HCT116 (cell line): ENCODE results near the gene MEF2D. TPM values are rescaled to one million over a fixed set of nuclear protein-coding genes. Genes with fewer than 3 reads are reported as not detected.

Experiments used
- ATAC-seq: fragments of 200-7000 bp; cut with Tn5 transposase; 2 replicates; pipeline ENCODE4 v1.9.1; 2020; ENCODE audit warnings: mild to moderate bottlenecking, moderate library complexity
- BruUV-seq: library from RNA; stranded (reverse); fragments of 400-500 nt; replicated peaks from 2 replicates; lab custom pipeline; 2021; lab: Mats Ljungman, UMichigan
- CTCF ChIA-PET: fragments of 300-600 bp; sonication (Branson Sonifier 250); formaldehyde crosslinking; loops from one replicate; lab custom pipeline; 2021; ENCODE audit warnings: antibody characterized with exemption; lab: Charles Lee
- POLR2A ChIA-PET: fragments of 300-600, 350-600 bp; sonication (Branson Sonifier 250); formaldehyde crosslinking; loops from one replicate; lab custom pipeline; 2021; ENCODE audit warnings: antibody characterized with exemption; lab: Charles Lee
- RAD21 ChIA-PET, 2 experiments: fragments of 300-600 bp; sonication (Branson Sonifier 250); formaldehyde crosslinking; loops; one replicate each; lab custom pipeline; 2023; ENCODE audit warnings: low total read pairs in 2 of 2; ENCODE audit not compliant: uncharacterized antibody in 2 of 2, unreplicated experiment in 2 of 2, low non-redundant PET in 1 of 2; lab: Charles Lee
- DNase-seq: peaks from one replicate; pipeline ENCODE4 v3.0.0-alpha.2; 2010; ENCODE audit warnings: low read depth, low spot score
- H2AFZ ChIP-seq: fragments of 200-600 bp; shearing (Covaris generic), sonication (generic); 2 replicates; pipeline ENCODE4 v1.6.1; 2017; ENCODE audit warnings: low read depth, mixed run types, mixed read lengths, antibody characterized with exemption, low read length; ENCODE audit not compliant: poor library complexity, severe bottlenecking
- H3K27ac ChIP-seq: 2 replicates; pipeline ENCODE4 v1.5.1; 2012; ENCODE audit warnings: low read depth, low read length
- H3K27me3 ChIP-seq: fragments of 200-600 bp; sonication (generic); 2 replicates; pipeline ENCODE4 v1.6.1; 2016; ENCODE audit warnings: mixed run types, low read length, mixed read lengths; ENCODE audit not compliant: insufficient read depth
- H3K36me3 ChIP-seq, 2 experiments: fragments of 200-500 bp in 1 of 2; fragments of 200-600 bp in 1 of 2; sonication (Bioruptor generic) in 1 of 2; sonication (generic) in 1 of 2; 2 replicates each; pipeline versions ENCODE4 v1.5.1 to v1.6.1; 2014 to 2016; ENCODE audit warnings: low read length in 2 of 2, inconsistent platforms in 1 of 2, mixed read lengths in 1 of 2, mixed run types in 1 of 2; ENCODE audit not compliant: insufficient read depth in 2 of 2, control insufficient read depth in 1 of 2
- H3K4me1 ChIP-seq, 2 experiments: fragments of 200-600 bp in 1 of 2; sonication (generic) in 1 of 2; 2 replicates each; pipeline versions ENCODE4 v1.5.1 to v1.6.1; 2012 to 2017; ENCODE audit warnings: low read length in 2 of 2, inconsistent platforms in 1 of 2, mild to moderate bottlenecking in 1 of 2, mixed read lengths in 1 of 2, mixed run types in 1 of 2, moderate library complexity in 1 of 2; ENCODE audit not compliant: insufficient read depth in 2 of 2, control insufficient read depth in 1 of 2
- H3K4me2 ChIP-seq: fragments of 200-600 bp; sonication (generic); 2 replicates; pipeline ENCODE4 v1.6.1; 2017; ENCODE audit warnings: mixed run types, low read length, mixed read lengths
- H3K4me3 ChIP-seq, 2 experiments: fragments of 200-600 bp in 1 of 2; sonication (generic) in 1 of 2; replicated peaks in 1 of 2; 2 replicates each; pipeline ENCODE4 v1.5.1; 2011 to 2016; ENCODE audit warnings: low read length in 2 of 2, control low read depth in 1 of 2, low read depth in 1 of 2, mild to moderate bottlenecking in 1 of 2, mixed read lengths in 1 of 2, mixed run types in 1 of 2
- H3K79me2 ChIP-seq: fragments of 200-600 bp; sonication (generic); 2 replicates; pipeline ENCODE4 v1.6.1; 2017; ENCODE audit warnings: mild to moderate bottlenecking, mixed run types, low read length, moderate library complexity, mixed read lengths; ENCODE audit not compliant: insufficient read depth
- H3K9ac ChIP-seq: fragments of 200-600 bp; sonication (generic); 2 replicates; pipeline ENCODE4 v1.6.1; 2016; ENCODE audit warnings: low read length, mixed read lengths
- H3K9me2 ChIP-seq: fragments of 200-600 bp; sonication (generic), shearing (Covaris generic); 2 replicates; pipeline ENCODE4 v1.6.1; 2017; ENCODE audit warnings: mixed run types, mild to moderate bottlenecking, moderate library complexity; ENCODE audit not compliant: insufficient read depth
- H3K9me3 ChIP-seq, 2 experiments: fragments of 200-500 bp in 1 of 2; fragments of 200-600 bp in 1 of 2; sonication (Bioruptor generic) in 1 of 2; sonication (generic) in 1 of 2; 2 replicates each; pipeline ENCODE4 v1.6.1; 2014 to 2017; ENCODE audit warnings: low read length in 2 of 2, mixed read lengths in 2 of 2, inconsistent platforms in 1 of 2, low read depth in 1 of 2, mild to moderate bottlenecking in 1 of 2, mixed run types in 1 of 2, moderate library complexity in 1 of 2; ENCODE audit not compliant: control insufficient read depth in 1 of 2, insufficient read depth in 1 of 2
- H4K20me1 ChIP-seq: fragments of 200-600 bp; sonication (generic), shearing (Covaris generic); 2 replicates; pipeline ENCODE4 v1.6.1; 2017; ENCODE audit warnings: mixed run types, mild to moderate bottlenecking, moderate library complexity; ENCODE audit not compliant: insufficient read depth
- CBX3 ChIP-seq: IDR thresholded peaks from 2 replicates; pipeline ENCODE4 v1.6.1; 2012; ENCODE audit warnings: low read depth
- CEBPB ChIP-seq: IDR thresholded peaks from 2 replicates; pipeline ENCODE4 v1.6.1; 2012; ENCODE audit warnings: low read depth
- CTCF ChIP-seq, 3 experiments: fragments of 200-600 bp in 1 of 3; sonication (generic) in 1 of 3; IDR thresholded peaks in 2 of 3; conservative IDR thresholded peaks in 1 of 3; 2 replicates each; pipeline ENCODE4 v1.5.1; 2012 to 2017; ENCODE audit warnings: low read depth in 2 of 3, low read length in 2 of 3, antibody characterized with exemption in 1 of 3, borderline replicate concordance in 1 of 3, control low read depth in 1 of 3, mild to moderate bottlenecking in 1 of 3, mixed read lengths in 1 of 3, mixed run types in 1 of 3, moderate library complexity in 1 of 3; ENCODE audit not compliant: insufficient read depth in 1 of 3
- ELF1 ChIP-seq: IDR thresholded peaks from 2 replicates; pipeline ENCODE4 v1.6.1; 2012; ENCODE audit warnings: low read depth, borderline replicate concordance
- EZH2 ChIP-seq: fragments of 200-600 bp; sonication (generic); IDR thresholded peaks from 2 replicates; pipeline ENCODE4 v1.6.1; 2017; ENCODE audit warnings: antibody characterized with exemption, mixed run types
- EZH2phosphoT487 ChIP-seq: fragments of 200-600 bp; IDR thresholded peaks from 2 replicates; pipeline ENCODE4 v1.6.1; 2018; ENCODE audit warnings: antibody characterized with exemption, borderline replicate concordance
- FOSL1 ChIP-seq: IDR thresholded peaks from 2 replicates; pipeline ENCODE4 v1.6.1; 2012; ENCODE audit warnings: low read depth
- JUND ChIP-seq: IDR thresholded peaks from 2 replicates; pipeline ENCODE4 v1.6.1; 2012
- MAX ChIP-seq: IDR thresholded peaks from 2 replicates; pipeline ENCODE4 v1.6.1; 2012
- POLR2A ChIP-seq: IDR thresholded peaks from 2 replicates; pipeline ENCODE4 v1.7.0; 2011; ENCODE audit warnings: borderline replicate concordance; ENCODE audit not compliant: insufficient read depth, insufficient read length; ENCODE audit errors: extremely low read depth
- POLR2AphosphoS5 ChIP-seq: IDR thresholded peaks from 2 replicates; pipeline ENCODE4 v1.6.1; 2011; ENCODE audit warnings: mild to moderate bottlenecking, low read depth, low read length, moderate library complexity
- RAD21 ChIP-seq: IDR thresholded peaks from 2 replicates; pipeline ENCODE4 v1.6.1; 2012; ENCODE audit warnings: low read depth, mild to moderate bottlenecking
- SIN3A ChIP-seq: IDR thresholded peaks from 2 replicates; pipeline ENCODE4 v1.6.1; 2012; ENCODE audit warnings: low read depth
- SP1 ChIP-seq: IDR thresholded peaks from 2 replicates; pipeline ENCODE4 v1.6.1; 2012; ENCODE audit warnings: low read depth
- SRF ChIP-seq: IDR thresholded peaks from 2 replicates; pipeline ENCODE4 v1.6.1; 2012; ENCODE audit warnings: low read depth
- YY1 ChIP-seq: IDR thresholded peaks from 2 replicates; pipeline ENCODE4 v1.6.1; 2011; ENCODE audit warnings: low read length, low read depth, moderate library complexity, mild to moderate bottlenecking; ENCODE audit not compliant: insufficient replicate concordance; ENCODE audit errors: extremely low read depth
- ZBTB33 ChIP-seq: IDR thresholded peaks from 2 replicates; pipeline ENCODE4 v1.6.1; 2011; ENCODE audit warnings: mild to moderate bottlenecking, low read length, moderate library complexity; ENCODE audit not compliant: insufficient replicate concordance; ENCODE audit errors: extremely low read depth
- ZFX ChIP-seq: fragments of 450-650 bp; IDR thresholded peaks from 2 replicates; pipeline ENCODE4 v1.6.1; 2017
- ZNF274 ChIP-seq: fragments of 200-500 bp; sonication (Bioruptor generic); IDR thresholded peaks from 2 replicates; pipeline ENCODE4 v1.6.1; 2014; ENCODE audit warnings: mild to moderate bottlenecking, low read depth, low read length, inconsistent platforms
- intact Hi-C: fragments of 100-400 bp; cut with micrococcal nuclease; formaldehyde crosslinking; loops from 2 replicates; pipeline ENCODE4 v1.10.0; 2022
- total RNA-seq: library from RNA; stranded (reverse); gene quantifications from one replicate; pipeline ENCODE4 v1.2.1, GENCODE V29; 2021; ENCODE audit not compliant: unreplicated experiment

The MEF2D gene
- total RNA-seq, 1 experiment from 2014 or later = 44.2 TPM

GRCh38 chr1:156431769-156432668 lies 68.6 kb downstream of the MEF2D start:
- H3K36me3 ChIP-seq = no peaks in the 10 kb centered on the region
- H3K79me2 ChIP-seq = no peaks in the 10 kb centered on the region
- ATAC-seq (no peak), DNase-seq (no peak)
- POLR2A ChIA-PET = no interaction called here
- no peaks in the 10 kb centered on the region for H3K9me3 ChIP-seq
- no peak overlapping the region for H2AFZ ChIP-seq
- no TSS peak for BruUV-seq
- TF ChIP-seq EZH2phosphoT487 (no peak), JUND (no peak), ELF1 (no peak), POLR2AphosphoS5 (no peak), CTCF (IDR thresholded peaks at IDR 0.05 in 2 of 3, conservative IDR thresholded peaks at IDR 0.05 in 1 of 3; ENCODE audit: borderline replicate concordance in 1 of 3, insufficient read depth in 1 of 3, low read depth in 2 of 3, low read length in 2 of 3) (no peak), MAX (no peak), EZH2 (no peak), POLR2A (no peak), YY1 (no peak), RAD21 (no peak), SRF (no peak), CEBPB (no peak), ZBTB33 (no peak), ZFX (no peak), FOSL1 (no peak), CBX3 (no peak), SP1 (no peak), SIN3A (no peak), ZNF274 (no peak)
- TF ChIP-seq, all 23 proteins: peak for 0
- no peaks in the 10 kb centered on the region for H3K4me1 ChIP-seq
- H3K9me2 ChIP-seq = no peaks in the 10 kb centered on the region
- peaks cover 8% of the 10 kb centered on the region; the same call in 1 of the 2 replicates for H3K27me3 ChIP-seq
- H3K9ac ChIP-seq = no peak overlapping the region
- H3K27ac ChIP-seq = no peak overlapping the region
- H4K20me1 ChIP-seq = no peaks in the 10 kb centered on the region
- RAD21 ChIA-PET = no interaction called here
- intact Hi-C loops = no loop called here
- CTCF ChIA-PET = interaction anchor here (2.9 kb wide), 1 partner anchor 46 kb away, joined by 14 read pairs; no protein-coding TSS in a partner anchor
- H3K4me3 ChIP-seq = no peak overlapping the region
- no peak overlapping the region for H3K4me2 ChIP-seq
